Kidney epithelial cell (primary cell): ENCODE measurements around the gene DLG2. TPM values are rescaled to one million over a fixed set of nuclear protein-coding genes. Genes with fewer than 3 reads are reported as not detected.

ENCODE experiments used
- DNase-seq: peaks from one replicate; pipeline ENCODE4 v3.0.0-alpha.2; 2010; ENCODE audit warnings: low read depth
- H3K27me3 ChIP-seq: 2 replicates; pipeline ENCODE4 v1.6.0; 2011; ENCODE audit warnings: low read length; ENCODE audit not compliant: control insufficient read depth, insufficient read depth
- H3K36me3 ChIP-seq: 2 replicates; pipeline ENCODE4 v1.5.1; 2011; ENCODE audit warnings: low read length; ENCODE audit not compliant: control insufficient read depth, insufficient read depth
- H3K4me3 ChIP-seq: 2 replicates; pipeline ENCODE4 v1.5.1; 2011; ENCODE audit warnings: low read depth, mild to moderate bottlenecking, control low read depth, low read length
- total RNA-seq: library from RNA; depleted of rRNA; stranded (reverse); fragments of >200 nt; gene quantifications from 2 replicates; pipeline ENCODE4 v1.2.3, GENCODE V29; 2015
- TF ChIP-seq, protein P1 (sequence below): IDR thresholded peaks from 2 replicates; pipeline ENCODE4 v1.5.1; 2011; ENCODE audit warnings: mild to moderate bottlenecking, moderate library complexity, low read length, control low read depth, inconsistent platforms; ENCODE audit not compliant: insufficient read depth, poor library complexity, severe bottlenecking

Gene DLG2
- total RNA-seq, 1 donor from 2014 or later = 0.75 TPM

DNA sequence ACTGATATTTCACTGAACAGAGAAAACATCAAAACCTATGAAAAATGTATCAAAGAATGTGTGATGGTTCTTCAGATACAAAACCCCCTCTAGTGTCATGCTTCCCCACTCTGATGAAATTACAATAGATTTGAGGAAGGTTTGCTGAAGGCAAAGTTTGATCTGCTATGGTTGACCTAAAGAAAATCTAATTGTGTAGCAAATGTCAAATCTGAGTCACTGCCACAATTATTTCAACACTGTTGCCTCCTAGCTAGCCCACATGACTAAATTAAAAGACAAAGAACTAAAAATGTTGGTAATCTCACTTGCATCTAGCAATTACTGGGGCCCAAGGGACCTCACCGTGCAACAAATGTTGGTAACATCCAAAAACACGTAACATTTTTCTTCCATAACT is 728.0 kb downstream of the DLG2 start:
- DNase-seq = no peak
- H3K27me3 ChIP-seq = no peaks in the 10 kb centered on the region

DNA sequence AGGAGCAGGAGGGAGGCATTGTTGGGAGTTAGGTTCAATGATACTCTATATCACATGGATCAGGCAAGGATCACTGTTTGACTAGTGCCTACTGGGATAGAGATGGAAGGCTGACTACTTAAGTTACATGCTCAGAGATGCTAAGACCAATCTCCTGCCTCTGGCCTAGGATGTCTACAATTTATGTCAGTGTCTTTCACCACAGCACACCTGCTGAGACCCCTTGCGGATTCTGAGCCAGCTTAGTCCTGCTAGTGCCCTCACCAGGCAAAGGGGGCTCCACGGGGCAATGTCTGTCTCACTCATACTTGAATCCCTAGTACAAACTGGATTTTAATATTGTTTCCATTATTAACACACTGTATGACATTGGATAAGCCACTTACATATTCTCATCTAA is 732.5 kb downstream of the DLG2 start:
- Histone ChIP-seq H3K4me3 (no peak overlapping the region), H3K27me3 (no peaks in the 10 kb centered on the region), H3K36me3 (no peaks in the 10 kb centered on the region)
- DNase-seq = no peak
- TF ChIP-seq, protein P1, sequence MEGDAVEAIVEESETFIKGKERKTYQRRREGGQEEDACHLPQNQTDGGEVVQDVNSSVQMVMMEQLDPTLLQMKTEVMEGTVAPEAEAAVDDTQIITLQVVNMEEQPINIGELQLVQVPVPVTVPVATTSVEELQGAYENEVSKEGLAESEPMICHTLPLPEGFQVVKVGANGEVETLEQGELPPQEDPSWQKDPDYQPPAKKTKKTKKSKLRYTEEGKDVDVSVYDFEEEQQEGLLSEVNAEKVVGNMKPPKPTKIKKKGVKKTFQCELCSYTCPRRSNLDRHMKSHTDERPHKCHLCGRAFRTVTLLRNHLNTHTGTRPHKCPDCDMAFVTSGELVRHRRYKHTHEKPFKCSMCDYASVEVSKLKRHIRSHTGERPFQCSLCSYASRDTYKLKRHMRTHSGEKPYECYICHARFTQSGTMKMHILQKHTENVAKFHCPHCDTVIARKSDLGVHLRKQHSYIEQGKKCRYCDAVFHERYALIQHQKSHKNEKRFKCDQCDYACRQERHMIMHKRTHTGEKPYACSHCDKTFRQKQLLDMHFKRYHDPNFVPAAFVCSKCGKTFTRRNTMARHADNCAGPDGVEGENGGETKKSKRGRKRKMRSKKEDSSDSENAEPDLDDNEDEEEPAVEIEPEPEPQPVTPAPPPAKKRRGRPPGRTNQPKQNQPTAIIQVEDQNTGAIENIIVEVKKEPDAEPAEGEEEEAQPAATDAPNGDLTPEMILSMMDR = no peak

More for the DNA sequence above, 728.0 kb downstream of the DLG2 start:
- TF ChIP-seq, protein P1 = no peak
- Histone ChIP-seq H3K36me3 (no peaks in the 10 kb centered on the region), H3K4me3 (no peak overlapping the region)

DNA sequence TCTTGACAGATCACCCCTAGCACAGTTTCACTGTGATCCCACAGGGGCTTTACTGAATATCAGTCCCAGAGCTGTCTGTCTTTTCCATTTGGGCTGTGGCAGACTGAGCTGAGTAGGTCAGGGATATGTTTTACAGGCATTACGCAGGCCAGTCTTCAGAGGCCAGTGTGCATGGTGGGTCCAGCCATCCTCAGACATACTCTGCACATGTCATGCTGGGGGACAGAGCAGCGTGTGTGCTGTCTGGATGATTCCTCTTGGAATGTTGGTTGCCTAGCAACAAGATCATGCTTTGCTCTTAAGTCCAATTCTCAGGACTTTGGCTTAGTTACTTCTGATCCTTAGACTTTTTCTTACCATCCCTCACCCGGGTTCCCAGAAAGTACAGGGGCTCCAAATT is 736.5 kb downstream of the DLG2 start:
- TF ChIP-seq, protein P1 = no peak
- Histone ChIP-seq H3K36me3 (no peaks in the 10 kb centered on the region), H3K4me3 (no peak overlapping the region), H3K27me3 (no peaks in the 10 kb centered on the region)
- DNase-seq = no peak

DNA sequence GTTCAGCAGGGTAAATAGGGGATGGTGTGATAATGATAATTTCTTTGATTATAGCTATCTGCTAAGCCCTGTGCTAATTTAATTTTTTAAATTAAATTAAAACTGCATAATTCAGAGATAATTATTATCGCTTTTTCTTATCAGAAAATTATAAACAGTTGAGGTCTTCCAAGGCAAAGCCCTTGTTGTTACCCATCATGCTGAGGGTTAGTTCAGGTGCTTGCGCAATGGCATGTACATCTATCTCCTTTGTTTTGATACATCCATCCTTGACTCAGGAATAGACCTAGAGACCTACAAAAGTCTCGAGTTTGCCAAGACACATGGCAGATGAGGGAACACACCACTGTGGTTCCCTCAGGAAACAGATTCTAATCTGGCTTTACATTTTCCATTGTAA is 737.6 kb downstream of the DLG2 start:
- no peaks in the 10 kb centered on the region for H3K36me3 ChIP-seq
- no peak for DNase-seq
- TF ChIP-seq, protein P1 = no peak
- H3K27me3 ChIP-seq = no peaks in the 10 kb centered on the region
- no peak overlapping the region for H3K4me3 ChIP-seq

DNA sequence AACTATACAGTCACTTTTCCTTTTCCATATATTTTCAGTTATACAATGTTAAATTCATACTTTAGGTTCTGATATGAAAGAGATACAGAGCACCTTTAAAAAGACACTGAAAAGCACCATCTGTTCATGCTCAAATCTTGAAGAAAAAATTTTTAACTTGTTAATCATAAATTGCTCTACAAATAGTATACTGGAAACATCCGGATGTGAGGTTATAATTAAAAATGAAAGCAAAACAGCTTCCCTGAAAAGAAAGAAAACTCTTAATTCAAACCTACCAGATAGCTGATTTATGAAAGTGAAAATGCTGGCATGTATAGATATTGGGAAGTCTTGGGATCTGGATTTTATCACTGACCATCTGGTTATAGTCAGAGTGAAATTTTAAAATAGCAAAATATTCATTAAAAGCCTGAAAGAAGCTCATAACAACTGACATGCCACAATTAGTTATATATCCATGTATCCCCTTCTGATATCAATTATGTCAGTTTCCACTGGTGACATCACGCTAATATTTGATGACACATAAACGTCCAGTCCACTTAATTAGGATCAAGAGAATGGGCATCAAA is 740.0 kb downstream of the DLG2 start:
- no peaks in the 10 kb centered on the region for H3K36me3 ChIP-seq

More for the DNA sequence above, 740.0 kb downstream of the DLG2 start:
- DNase-seq = no peak
- Histone ChIP-seq H3K27me3 (no peaks in the 10 kb centered on the region), H3K4me3 (no peak overlapping the region)
- TF ChIP-seq, protein P1 = no peak
